Astrocyte of the hippocampus (primary cell): ENCODE data around the gene WDR64.
A peak's percentile ranks its signal among the peaks of the same experiment; 100 is the strongest.
"Not testable (repeated sequence)": the region's sequence is repeated elsewhere in the genome, so short reads cannot be mapped to it uniquely, and the experiment has no call there.

Experiments used
- DNase-seq: peaks from one replicate; pipeline ENCODE4 v3.0.0; 2011; ENCODE audit warnings: low read depth, low spot score

The WDR64 gene

GRCh38 chr1:241789061-241789460 lies 137.0 kb downstream of the WDR64 start:
- DNase-seq = no peak

DNA sequence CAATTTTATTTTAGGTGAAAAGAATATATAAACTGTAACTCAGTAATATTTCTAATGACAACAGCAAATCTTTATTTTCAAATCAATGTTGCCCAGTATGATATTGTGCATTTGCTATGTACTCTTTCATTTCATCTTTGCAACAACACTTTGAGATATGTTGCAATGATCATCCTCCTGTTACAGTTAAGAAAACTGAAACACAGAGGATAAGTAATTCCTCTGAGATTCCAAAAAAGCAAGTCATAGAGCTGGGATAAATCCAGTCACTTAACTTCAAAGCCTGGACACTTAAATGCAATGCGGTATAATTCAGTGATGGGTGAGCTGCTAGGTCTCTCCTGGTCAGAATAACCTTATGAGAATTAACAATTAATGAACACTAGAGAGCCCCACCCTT lies 147.3 kb downstream of the WDR64 start:
- no peak for DNase-seq

DNA sequence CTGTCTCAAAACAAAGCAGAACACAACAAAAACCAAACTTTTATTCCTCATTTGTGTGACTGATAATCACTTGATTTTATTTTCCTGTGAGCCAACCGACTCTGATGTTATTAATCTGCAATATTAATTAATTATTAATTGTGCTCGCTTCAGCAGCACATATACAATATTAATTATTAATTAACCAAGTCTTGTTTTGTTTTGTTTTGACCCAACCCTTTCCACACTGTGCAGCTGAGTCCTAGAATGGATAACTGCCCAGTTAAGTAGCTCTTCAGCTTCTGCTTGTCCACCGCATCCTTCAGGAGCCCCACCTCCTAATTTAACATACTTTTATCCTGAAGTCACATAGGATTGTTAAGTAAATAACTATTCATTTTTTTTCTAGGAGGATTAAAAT lies 148.6 kb downstream of the WDR64 start:
- DNase-seq = no peak

GRCh38 chr1:241802863-241803262 lies 150.8 kb downstream of the WDR64 start:
- no peak for DNase-seq

DNA sequence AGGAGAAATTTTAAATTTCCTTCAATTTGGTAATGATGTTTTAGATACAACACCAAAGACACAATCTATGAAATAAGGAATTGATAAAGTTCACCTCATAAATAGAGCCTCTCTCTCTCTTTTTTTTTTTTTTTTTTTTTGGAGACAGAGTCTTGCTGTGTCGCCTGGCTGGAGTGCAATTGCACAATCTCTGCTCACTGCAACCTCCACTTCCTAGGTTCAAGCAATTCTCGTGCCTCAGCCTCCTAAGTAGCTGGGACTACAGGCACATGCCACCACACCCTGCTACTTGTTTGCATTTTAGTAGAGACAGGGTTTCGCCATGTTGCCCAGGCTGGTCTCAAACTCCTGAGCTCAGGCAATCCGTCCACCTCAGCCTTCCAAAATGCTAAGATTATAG lies 152.6 kb downstream of the WDR64 start:
- not testable (repeated sequence) for DNase-seq

- DNase-seq = no peak
These were observed 156.2 kb downstream of the WDR64 start for GRCh38 chr1:241808265-241808664.

GRCh38 chr1:241810769-241811405 lies 158.8 kb downstream of the WDR64 start:
- no peak for DNase-seq

DNA sequence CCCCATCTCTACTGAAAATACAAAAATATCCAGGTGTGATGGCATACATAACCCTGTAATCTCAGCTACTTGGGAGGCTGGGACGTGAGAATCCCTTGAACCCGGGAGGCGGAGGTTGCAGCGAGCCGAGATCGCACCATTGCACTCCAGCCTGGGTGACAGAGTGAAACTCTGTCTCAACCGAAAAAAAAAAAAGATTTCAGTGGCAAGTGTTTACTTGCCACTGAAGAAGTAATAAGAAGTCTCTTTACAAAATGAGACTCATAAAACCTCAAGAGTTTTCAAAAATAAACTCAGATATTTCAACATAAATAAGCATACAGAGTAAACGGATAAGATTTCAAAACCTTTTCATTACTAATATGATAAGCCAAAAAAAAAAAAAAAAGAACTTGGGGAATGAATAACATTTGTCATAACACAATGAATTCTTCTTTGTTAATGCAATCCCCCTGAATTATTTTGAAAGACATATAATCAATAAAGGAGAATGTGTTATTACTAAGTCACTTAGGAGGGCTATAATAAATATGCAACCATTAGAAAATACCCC lies 161.8 kb downstream of the WDR64 start:
- DNase-seq = no peak

DNA sequence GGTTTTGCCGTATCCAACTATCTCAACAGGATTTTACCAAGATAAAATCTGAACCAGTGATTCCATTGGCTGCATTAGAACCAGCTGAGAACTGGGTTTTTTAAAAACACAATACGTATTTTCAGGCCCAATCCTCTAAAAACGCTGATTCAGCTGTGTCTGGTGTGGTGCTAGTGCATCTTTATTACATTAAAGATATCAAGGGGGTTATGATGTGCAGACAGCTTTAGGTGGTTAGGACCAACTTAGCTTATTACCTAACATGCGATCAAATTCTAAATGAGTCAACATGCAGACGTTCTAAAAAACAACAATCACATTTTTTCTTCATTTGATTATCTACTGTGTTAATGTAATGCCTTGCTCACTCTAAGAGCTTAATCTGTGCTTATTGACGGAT lies 163.9 kb downstream of the WDR64 start:
- DNase-seq = no peak

- DNase-seq = peak; percentile 41
These were observed 165.3 kb downstream of the WDR64 start for GRCh38 chr1:241817331-241817792.

DNA sequence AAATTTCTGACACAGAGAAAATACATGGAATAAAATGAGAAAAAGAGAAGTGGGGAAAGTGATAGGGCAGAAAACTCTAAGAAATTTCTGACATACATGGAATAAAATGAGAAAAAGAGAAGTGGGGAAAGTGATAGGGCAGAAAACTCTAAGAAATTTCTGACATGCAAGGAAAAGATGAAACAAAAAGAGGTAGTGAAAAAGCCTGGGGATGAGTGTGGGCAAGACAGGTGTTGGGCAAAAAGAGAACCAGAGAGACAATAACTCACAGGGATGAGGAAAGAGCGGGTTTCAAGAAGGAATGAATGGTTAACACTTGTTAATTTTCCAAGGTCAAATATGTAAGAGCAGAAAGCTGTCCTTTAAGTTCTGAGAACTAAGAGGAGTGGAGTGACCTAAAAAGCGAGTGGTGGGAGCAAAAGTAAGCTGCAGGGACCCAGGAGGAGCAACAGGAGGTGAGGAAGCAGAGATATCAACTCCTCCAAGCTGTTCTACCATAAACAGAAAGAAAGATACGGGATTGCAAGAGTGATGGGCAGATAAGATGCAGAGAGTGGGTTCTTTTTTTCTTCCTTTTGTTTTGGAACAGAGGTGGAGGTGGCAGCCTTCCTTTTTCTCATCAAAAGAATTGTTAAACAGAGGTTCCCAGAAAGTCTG lies 166.0 kb downstream of the WDR64 start:
- DNase-seq = no peak

DNA sequence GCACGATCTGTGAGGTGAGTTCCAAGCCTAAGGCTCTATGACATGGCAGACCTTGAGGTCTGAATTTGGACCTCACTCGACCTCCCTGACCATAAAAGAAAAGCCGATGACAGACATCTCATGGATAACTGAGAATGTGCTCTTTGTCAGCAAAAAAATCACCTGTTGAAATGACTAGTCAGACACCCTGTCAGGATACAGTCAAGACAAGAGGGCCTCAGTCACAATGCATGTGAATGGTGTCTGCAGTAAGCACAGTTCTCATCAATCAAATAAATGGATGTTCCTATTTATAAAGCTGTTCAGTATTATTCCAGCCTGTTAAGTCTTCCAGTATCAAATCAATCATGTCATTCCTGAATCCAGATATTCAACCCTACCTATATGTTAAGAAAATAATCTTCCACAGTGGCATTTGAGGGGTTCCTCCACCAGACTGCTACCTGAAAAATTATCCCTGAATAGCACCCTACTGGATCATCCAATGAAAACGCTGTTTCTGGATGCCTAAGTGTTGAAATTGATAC lies 167.3 kb downstream of the WDR64 start:
- no peak for DNase-seq

DNA sequence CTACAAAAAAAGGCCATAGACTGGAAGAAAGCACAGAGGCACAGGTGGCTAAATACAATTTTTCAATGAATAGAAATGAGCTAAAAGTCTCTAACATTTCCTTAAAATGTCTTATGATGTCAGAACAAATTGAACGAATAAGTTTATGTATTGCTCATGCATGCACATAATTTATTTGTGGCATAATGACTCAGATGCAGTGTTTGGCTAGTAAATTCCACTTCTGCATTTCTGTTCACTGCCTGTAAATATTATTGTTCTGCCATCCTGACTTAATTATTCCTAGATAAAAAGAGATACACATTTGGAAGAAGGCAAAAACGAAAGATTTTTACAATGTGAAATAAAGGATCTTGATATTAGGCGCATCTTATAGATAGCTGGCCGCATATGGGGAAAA lies 169.3 kb downstream of the WDR64 start:
- DNase-seq = peak; percentile 57

- DNase-seq = no peak
These were observed 170.8 kb downstream of the WDR64 start for GRCh38 chr1:241822846-241823245.

DNA sequence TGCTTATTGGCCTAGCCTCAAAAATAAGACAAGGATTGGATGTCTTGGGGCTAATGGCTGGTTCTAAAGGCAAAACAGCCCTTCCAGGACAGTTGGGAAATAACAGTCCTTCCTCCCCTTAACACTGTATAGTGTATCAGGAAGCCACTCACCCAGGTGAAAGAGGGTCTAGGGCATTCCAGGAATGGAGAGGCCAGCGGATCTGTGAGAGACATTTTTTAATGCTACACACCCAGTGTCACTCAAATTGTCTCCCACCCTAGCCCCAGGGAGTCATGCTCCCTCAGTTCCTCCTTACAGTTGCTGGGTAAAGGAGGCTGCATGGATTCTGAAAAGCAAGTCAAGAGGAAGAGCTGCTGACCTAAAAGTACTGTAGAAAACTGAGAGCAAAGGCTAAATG lies 171.8 kb downstream of the WDR64 start:
- DNase-seq = no peak

DNA sequence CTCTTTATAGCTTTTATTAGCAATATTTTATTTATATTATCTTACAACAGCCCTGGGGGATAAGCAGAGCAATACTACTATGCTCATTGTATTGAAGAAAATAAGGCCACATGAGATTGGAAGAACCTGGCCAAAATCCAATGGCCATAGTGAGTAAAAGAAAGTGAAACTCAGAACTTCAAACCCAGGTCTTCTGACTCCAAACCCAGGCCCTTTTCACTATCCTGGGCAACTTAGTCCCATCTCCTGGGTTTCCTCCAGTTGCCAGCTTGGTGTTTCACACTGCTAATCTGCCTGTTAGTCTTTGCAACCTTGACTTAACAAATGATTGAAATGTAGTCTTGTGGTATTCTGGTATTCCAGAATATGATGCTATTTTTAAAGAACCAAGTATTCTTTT lies 173.5 kb downstream of the WDR64 start:
- DNase-seq = peak; percentile 34

GRCh38 chr1:241826613-241827012 lies 174.5 kb downstream of the WDR64 start:
- not testable (repeated sequence) for DNase-seq

DNA sequence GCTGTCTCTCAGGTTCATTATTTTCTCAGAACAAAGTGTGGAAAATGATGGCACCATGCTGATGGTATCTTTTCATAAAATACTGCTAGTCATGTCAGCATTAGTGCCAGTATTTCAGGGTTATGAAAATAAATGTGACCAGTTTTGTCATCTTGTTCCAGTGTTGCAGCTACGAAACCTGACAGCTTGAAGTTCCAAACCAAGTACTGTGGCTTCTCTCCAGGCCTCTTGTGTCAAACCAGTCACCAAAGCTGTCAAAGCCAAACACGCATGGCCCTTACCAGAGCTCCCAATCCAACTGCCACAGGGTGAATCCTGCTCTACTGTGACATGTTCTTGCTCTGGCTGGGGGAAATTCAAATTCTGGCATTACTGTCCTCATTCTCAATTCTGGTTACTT lies 175.2 kb downstream of the WDR64 start:
- DNase-seq = no peak

GRCh38 chr1:241828463-241829021 lies 176.5 kb downstream of the WDR64 start:
- DNase-seq = peak; percentile 31

DNA sequence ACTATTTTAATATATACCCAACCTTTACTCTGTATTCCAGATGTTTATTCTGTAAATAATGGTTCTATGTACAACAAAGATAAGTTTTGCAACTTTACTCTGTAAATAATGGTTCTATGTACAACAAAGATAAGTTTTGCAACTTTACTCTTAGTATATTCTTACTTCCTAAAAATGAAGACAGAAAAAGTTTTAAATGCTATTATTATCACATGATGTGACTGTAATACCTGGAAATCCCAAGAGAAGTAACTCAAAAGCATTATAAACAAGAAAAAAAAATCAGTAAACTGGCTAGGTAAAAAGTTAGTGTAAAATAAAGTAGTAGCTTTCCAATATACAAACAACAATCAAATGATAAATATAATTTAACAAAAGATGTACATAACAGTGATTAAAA lies 177.4 kb downstream of the WDR64 start:
- DNase-seq = no peak

- peak; percentile 65 for DNase-seq
These were observed 182.8 kb downstream of the WDR64 start for GRCh38 chr1:241834733-241835377.

- no peak for DNase-seq
These were observed 184.9 kb downstream of the WDR64 start for GRCh38 chr1:241836941-241837340.
